HepG2 (cell line): Measurements from ENCODE around the gene EMC9. TPM values are rescaled to one million over a fixed set of nuclear protein-coding genes. Genes with fewer than 3 reads are reported as not detected.

Experiments used
- ATAD3A ChIP-seq: sonication (generic); formaldehyde crosslinking; IDR thresholded peaks from 2 replicates; pipeline ENCODE4 v1.4.0; 2020; ENCODE audit warnings: missing genetic modification reagents
- ATF7 ChIP-seq, 2 experiments: fragments of 450-650 bp in 1 of 2; sonication (generic) in 1 of 2; formaldehyde crosslinking in 1 of 2; IDR thresholded peaks; 2 replicates each; pipeline versions ENCODE4 v1.4.0 to v1.6.1; 2016 to 2020; ENCODE audit warnings: antibody characterized with exemption in 1 of 2, mild to moderate bottlenecking in 1 of 2, missing genetic modification reagents in 1 of 2
- ELF3 ChIP-seq: IDR thresholded peaks from 2 replicates; pipeline ENCODE4 v1.6.1; 2016; ENCODE audit warnings: missing genetic modification reagents, missing compliant biosample characterization
- MED1 ChIP-seq: sonication (generic); formaldehyde crosslinking; IDR thresholded peaks from 2 replicates; pipeline ENCODE4 v1.4.0; 2020; ENCODE audit warnings: missing genetic modification reagents
- PCBP2 ChIP-seq: fragments of 200-400 bp; formaldehyde crosslinking; optimal IDR thresholded peaks from 2 replicates; pipeline ENCODE3; 2018; ENCODE audit warnings: low read length, low read depth; ENCODE audit not compliant: poor library complexity, severe bottlenecking
- PLRG1 ChIP-seq: fragments of 450-650 bp; conservative IDR thresholded peaks from 2 replicates; pipeline ENCODE4 v1.6.1; 2016
- PRMT3 ChIP-seq: sonication (generic); formaldehyde crosslinking; IDR thresholded peaks from 2 replicates; pipeline ENCODE4 v1.8.1; 2022; ENCODE audit warnings: low read depth, mild to moderate bottlenecking, moderate library complexity, missing genetic modification reagents, borderline replicate concordance
- SMAD1 ChIP-seq: sonication (generic); formaldehyde crosslinking; IDR thresholded peaks from 2 replicates; pipeline ENCODE4 v1.4.0; 2020; ENCODE audit warnings: missing genetic modification reagents, low read depth, mild to moderate bottlenecking, borderline replicate concordance
- THYN1 ChIP-seq: sonication (generic); formaldehyde crosslinking; IDR thresholded peaks from 2 replicates; pipeline ENCODE4 v1.8.1; 2023; ENCODE audit warnings: low read depth, mild to moderate bottlenecking, moderate library complexity, missing genetic modification reagents, borderline replicate concordance
- ZC3H4 ChIP-seq: sonication (generic); formaldehyde crosslinking; IDR thresholded peaks from 2 replicates; pipeline ENCODE4 v1.4.0; 2020; ENCODE audit warnings: missing genetic modification reagents, borderline replicate concordance
- ZNF17 ChIP-seq: sonication (generic); formaldehyde crosslinking; IDR thresholded peaks from 2 replicates; pipeline ENCODE4 v1.5.0; 2020; ENCODE audit warnings: mild to moderate bottlenecking, missing genetic modification reagents
- ZNF225 ChIP-seq: sonication (generic); formaldehyde crosslinking; IDR thresholded peaks from 2 replicates; pipeline ENCODE4 v1.4.0; 2020; ENCODE audit warnings: mild to moderate bottlenecking, missing genetic modification reagents
- ZNF432 ChIP-seq: sonication (generic); formaldehyde crosslinking; IDR thresholded peaks from 2 replicates; pipeline ENCODE4 v1.5.0; 2020; ENCODE audit warnings: missing genetic modification reagents, mild to moderate bottlenecking, borderline replicate concordance
- ZNF546 ChIP-seq: sonication (generic); formaldehyde crosslinking; conservative IDR thresholded peaks from 2 replicates; pipeline ENCODE4 v1.8.1; 2023; ENCODE audit warnings: mild to moderate bottlenecking, missing genetic modification reagents
- ZNF552 ChIP-seq: sonication (generic); formaldehyde crosslinking; IDR thresholded peaks from 2 replicates; pipeline ENCODE4 v1.9.0; 2022; ENCODE audit warnings: missing genetic modification reagents, mild to moderate bottlenecking, borderline replicate concordance
- polyA plus RNA-seq, 8 experiments: library from polyadenylated mRNA; depleted of rRNA in 3 of 8; stranded (reverse) in 7 of 8; unstranded in 1 of 8; fragments of >200 nt; fragmentation: Illumina TruSeq in 4 of 8; extraction: Trizol in 4 of 8; gene quantifications; 2 replicates each; pipeline versions ENCODE4 v1.2.1 to v1.2.3, GENCODE V29; 2011 to 2016; ENCODE audit warnings: low read depth in 4 of 8, missing spikeins in 1 of 8, mixed read lengths in 1 of 8; ENCODE audit not compliant: insufficient read depth in 1 of 8
- total RNA-seq, 5 experiments: library from RNA; depleted of rRNA; stranded (reverse); fragments of >200 nt; fragmentation: Illumina TruSeq; extraction: Trizol; gene quantifications; 2 replicates each; pipeline ENCODE4 v1.2.3, GENCODE V29; 2016; ENCODE audit warnings: low read depth in 1 of 5
- TF ChIP-seq, protein P1 (sequence below): IDR thresholded peaks from 2 replicates; pipeline ENCODE4 v1.6.1; 2016; ENCODE audit warnings: missing compliant biosample characterization, missing genetic modification reagents, borderline replicate concordance
- TF ChIP-seq, protein P2 (sequence below): sonication (generic); formaldehyde crosslinking; IDR thresholded peaks from 2 replicates; pipeline ENCODE4 v1.8.1; 2023; ENCODE audit warnings: mild to moderate bottlenecking, missing genetic modification reagents
- TF ChIP-seq, protein P3 (sequence below): sonication (generic); formaldehyde crosslinking; IDR thresholded peaks from 2 replicates; pipeline ENCODE4 v1.4.0; 2020; ENCODE audit warnings: missing genetic modification reagents, mild to moderate bottlenecking, borderline replicate concordance
- TF ChIP-seq, protein P4 (sequence below): sonication (generic); formaldehyde crosslinking; IDR thresholded peaks from 2 replicates; pipeline ENCODE4 v1.4.0; 2020; ENCODE audit warnings: mild to moderate bottlenecking, missing genetic modification reagents

The EMC9 gene
- total and polyA plus RNA-seq, 2 of the 13 experiments (the other 11 are each of a cell fraction or from before 2014, with no cell fraction given) = 60.5 to 78.7 TPM

DNA sequence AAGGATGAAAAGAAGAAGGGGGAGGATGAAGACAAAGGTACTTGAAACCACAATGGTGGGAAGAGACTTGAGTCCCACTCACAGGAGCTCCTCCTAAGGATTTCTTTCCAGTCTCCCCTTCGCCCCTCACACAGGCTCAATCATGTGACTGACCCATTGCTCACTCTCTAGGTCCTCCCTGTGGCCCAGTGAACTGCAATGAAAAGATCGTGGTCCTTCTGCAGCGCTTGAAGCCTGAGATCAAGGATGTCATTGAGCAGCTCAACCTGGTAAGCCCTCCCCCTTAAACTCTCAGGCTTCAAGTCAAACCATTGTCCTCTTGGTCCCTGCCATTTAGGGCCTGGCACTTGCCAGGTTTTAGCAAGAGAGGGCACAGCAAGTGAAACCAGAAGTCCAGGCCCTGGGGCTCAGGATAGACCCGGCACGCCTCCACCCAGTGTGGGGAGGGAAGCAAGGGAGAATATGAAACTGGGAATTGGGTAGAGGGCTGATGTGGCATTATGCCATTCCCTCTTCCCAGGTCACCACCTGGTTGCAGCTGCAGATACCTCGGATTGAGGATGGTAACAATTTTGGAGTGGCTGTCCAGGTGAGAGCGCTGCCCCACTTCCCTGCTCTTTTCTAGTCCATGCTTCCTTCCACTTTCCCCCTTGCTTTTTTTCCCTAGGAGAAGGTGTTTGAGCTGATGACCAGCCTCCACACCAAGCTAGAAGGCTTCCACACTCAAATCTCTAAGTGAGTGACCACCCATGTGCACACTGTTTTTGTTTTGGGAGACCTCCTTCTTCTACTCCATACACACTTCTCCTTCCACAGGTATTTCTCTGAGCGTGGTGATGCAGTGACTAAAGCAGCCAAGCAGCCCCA lies 3.6 kb downstream of the EMC9 start (continued):
- TF ChIP-seq, protein P1, sequence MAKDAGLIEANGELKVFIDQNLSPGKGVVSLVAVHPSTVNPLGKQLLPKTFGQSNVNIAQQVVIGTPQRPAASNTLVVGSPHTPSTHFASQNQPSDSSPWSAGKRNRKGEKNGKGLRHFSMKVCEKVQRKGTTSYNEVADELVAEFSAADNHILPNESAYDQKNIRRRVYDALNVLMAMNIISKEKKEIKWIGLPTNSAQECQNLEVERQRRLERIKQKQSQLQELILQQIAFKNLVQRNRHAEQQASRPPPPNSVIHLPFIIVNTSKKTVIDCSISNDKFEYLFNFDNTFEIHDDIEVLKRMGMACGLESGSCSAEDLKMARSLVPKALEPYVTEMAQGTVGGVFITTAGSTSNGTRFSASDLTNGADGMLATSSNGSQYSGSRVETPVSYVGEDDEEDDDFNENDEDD (CRISPR knock-in tag) = no peak
- TF ChIP-seq, protein P2, sequence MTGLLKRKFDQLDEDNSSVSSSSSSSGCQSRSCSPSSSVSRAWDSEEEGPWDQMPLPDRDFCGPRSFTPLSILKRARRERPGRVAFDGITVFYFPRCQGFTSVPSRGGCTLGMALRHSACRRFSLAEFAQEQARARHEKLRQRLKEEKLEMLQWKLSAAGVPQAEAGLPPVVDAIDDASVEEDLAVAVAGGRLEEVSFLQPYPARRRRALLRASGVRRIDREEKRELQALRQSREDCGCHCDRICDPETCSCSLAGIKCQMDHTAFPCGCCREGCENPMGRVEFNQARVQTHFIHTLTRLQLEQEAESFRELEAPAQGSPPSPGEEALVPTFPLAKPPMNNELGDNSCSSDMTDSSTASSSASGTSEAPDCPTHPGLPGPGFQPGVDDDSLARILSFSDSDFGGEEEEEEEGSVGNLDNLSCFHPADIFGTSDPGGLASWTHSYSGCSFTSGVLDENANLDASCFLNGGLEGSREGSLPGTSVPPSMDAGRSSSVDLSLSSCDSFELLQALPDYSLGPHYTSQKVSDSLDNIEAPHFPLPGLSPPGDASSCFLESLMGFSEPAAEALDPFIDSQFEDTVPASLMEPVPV (CRISPR knock-in tag) = 0 out of 2 replicates have a peak, but pooled peaks have one; percentile 27
- TF ChIP-seq SMAD1 (peak; percentile 49; the same call in 1 of the 2 replicates), PRMT3 (no peak), ATF7 (IDR thresholded peaks at IDR 0.05) (no peak), ATF7 (CRISPR knock-in tag; IDR thresholded peaks at IDR 0.05) (no peak), THYN1 (CRISPR knock-in tag) (no peak), ELF3 (0 out of 2 replicates have a peak, but pooled peaks have one; percentile 18), ZNF432 (no peak), ZNF17 (CRISPR knock-in tag) (no peak), PCBP2 (peak; percentile 31), ZNF552 (CRISPR knock-in tag) (peak; percentile 46; the same call in 1 of the 2 replicates), MED1 (CRISPR knock-in tag) (0 out of 2 replicates have a peak, but pooled peaks have one; percentile 7), PLRG1 (no peak), ATAD3A (CRISPR knock-in tag) (0 out of 2 replicates have a peak, but pooled peaks have one; percentile 19), ZNF225 (peak; percentile 13; the same call in 1 of the 2 replicates), ZC3H4 (CRISPR knock-in tag) (0 out of 2 replicates have a peak, but pooled peaks have one; percentile 32), ZNF546 (0 out of 2 replicates have a peak, but pooled peaks have one; percentile 41)
- TF ChIP-seq, protein P3, sequence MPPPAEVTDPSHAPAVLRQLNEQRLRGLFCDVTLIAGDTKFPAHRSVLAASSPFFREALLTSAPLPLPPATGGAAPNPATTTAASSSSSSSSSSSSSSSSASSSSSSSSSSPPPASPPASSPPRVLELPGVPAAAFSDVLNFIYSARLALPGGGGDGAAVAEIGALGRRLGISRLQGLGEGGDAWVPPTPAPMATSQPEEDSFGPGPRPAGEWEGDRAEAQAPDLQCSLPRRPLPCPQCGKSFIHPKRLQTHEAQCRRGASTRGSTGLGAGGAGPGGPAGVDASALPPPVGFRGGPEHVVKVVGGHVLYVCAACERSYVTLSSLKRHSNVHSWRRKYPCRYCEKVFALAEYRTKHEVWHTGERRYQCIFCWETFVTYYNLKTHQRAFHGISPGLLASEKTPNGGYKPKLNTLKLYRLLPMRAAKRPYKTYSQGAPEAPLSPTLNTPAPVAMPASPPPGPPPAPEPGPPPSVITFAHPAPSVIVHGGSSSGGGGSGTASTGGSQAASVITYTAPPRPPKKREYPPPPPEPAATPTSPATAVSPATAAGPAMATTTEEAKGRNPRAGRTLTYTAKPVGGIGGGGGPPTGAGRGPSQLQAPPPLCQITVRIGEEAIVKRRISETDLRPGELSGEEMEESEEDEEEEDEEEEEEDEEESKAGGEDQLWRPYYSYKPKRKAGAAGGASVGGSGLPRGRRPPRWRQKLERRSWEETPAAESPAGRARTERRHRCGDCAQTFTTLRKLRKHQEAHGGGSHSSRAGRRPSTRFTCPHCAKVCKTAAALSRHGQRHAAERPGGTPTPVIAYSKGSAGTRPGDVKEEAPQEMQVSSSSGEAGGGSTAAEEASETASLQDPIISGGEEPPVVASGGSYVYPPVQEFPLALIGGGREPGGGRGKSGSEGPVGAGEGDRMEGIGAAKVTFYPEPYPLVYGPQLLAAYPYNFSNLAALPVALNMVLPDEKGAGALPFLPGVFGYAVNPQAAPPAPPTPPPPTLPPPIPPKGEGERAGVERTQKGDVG (CRISPR knock-in tag) = 0 out of 2 replicates have a peak, but pooled peaks have one; percentile 22
- TF ChIP-seq, protein P4, sequence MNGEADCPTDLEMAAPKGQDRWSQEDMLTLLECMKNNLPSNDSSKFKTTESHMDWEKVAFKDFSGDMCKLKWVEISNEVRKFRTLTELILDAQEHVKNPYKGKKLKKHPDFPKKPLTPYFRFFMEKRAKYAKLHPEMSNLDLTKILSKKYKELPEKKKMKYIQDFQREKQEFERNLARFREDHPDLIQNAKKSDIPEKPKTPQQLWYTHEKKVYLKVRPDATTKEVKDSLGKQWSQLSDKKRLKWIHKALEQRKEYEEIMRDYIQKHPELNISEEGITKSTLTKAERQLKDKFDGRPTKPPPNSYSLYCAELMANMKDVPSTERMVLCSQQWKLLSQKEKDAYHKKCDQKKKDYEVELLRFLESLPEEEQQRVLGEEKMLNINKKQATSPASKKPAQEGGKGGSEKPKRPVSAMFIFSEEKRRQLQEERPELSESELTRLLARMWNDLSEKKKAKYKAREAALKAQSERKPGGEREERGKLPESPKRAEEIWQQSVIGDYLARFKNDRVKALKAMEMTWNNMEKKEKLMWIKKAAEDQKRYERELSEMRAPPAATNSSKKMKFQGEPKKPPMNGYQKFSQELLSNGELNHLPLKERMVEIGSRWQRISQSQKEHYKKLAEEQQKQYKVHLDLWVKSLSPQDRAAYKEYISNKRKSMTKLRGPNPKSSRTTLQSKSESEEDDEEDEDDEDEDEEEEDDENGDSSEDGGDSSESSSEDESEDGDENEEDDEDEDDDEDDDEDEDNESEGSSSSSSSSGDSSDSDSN (CRISPR knock-in tag) = peak; percentile 57
